ENCODE data around the gene PFDN4. TPM values are rescaled to one million over a fixed set of nuclear protein-coding genes. Genes with fewer than 3 reads are reported as not detected.

Gene PFDN4
- total RNA-seq, 1 donor from 2014 or later = 15.3 TPM

DNA sequence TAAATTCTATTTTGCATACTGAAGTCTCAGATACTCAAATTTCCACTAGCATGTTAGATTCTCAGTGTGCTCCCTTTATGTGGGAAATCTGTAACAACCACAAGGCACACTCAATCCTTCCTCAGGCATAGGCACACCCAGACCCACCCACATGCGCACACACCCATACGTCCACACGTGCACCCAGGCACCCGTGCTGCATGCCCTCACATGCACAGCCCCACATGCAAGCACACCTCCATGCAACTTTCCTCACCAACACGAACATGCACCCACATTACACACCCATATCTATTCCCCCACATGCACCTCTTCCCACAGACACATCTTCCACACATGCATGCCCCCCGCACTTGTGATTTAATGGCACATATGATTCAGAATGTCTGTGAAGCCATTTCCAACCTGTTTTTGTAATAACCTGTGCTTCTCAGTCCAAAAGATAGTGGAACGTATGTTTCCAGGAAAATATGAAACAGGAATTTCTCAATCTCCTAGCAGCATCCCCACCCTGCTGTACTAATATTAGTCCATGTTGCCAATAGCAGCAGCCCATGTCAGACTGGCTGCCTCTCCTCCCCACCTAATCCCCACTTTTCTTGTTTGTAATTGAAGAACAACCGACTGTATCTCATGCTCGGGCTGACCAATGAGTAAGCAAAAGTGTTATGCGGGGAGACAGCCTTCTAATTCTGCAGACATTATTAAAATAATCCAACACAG is 22.8 kb upstream of the PFDN4 start:
- Histone ChIP-seq H3K4me1 (no peaks in the 10 kb centered on the region), H3K36me3 (no peaks in the 10 kb centered on the region), H3K9me3 (no peaks in the 10 kb centered on the region), H3K27ac (no peak overlapping the region), H3K4me3 (no peak overlapping the region), H3K27me3 (ENCODE audit: low read depth) (peaks cover 5% of the 10 kb centered on the region)
- intact Hi-C loops (cut with DNase I) = no loop called here
- TF ChIP-seq, protein P1, sequence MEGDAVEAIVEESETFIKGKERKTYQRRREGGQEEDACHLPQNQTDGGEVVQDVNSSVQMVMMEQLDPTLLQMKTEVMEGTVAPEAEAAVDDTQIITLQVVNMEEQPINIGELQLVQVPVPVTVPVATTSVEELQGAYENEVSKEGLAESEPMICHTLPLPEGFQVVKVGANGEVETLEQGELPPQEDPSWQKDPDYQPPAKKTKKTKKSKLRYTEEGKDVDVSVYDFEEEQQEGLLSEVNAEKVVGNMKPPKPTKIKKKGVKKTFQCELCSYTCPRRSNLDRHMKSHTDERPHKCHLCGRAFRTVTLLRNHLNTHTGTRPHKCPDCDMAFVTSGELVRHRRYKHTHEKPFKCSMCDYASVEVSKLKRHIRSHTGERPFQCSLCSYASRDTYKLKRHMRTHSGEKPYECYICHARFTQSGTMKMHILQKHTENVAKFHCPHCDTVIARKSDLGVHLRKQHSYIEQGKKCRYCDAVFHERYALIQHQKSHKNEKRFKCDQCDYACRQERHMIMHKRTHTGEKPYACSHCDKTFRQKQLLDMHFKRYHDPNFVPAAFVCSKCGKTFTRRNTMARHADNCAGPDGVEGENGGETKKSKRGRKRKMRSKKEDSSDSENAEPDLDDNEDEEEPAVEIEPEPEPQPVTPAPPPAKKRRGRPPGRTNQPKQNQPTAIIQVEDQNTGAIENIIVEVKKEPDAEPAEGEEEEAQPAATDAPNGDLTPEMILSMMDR (IDR thresholded peaks at IDR 0.05) = no peak
- DNase-seq (no peak), ATAC-seq (no peak)

DNA sequence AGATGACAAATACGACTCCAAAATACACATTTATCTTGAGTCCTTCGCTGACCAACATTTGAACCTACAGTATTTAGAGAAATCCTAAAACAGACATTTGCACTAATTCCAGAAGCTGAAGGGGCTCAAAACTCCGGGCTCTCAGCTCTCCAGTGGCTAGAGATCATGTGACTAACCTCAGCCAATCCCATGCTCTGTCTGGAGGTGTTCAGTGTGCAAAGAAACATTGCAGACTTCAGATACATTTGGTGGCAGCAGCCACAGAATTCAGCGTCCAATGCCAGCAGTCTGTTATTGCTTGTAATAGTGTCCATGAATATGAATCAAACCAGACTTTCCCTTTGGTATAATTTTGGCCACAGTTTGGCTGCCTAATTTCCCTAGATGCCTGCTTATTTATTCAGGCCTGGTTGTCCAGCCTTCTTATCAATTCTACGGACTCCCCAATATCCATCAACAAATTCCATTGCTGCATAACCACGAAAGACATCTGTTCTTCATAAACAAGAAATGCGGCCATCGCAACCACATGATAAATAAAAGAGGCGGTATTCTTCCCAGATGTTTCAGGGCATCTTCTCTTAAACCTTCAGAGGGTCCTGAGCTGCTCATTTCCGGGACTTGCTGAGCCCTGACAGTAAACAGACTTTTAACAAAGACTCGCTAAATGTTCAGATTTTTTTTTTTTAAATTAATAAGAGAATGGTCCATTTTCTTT is 19.6 kb upstream of the PFDN4 start:
- no peak for ATAC-seq
- no peak overlapping the region for H3K4me3 ChIP-seq
- H3K27ac ChIP-seq = no peak overlapping the region
- TF ChIP-seq, protein P1 (IDR thresholded peaks at IDR 0.05) = no peak
- H3K4me1 ChIP-seq = no peaks in the 10 kb centered on the region
- H3K36me3 ChIP-seq = no peaks in the 10 kb centered on the region
- H3K27me3 ChIP-seq (ENCODE audit: low read depth) = peaks cover 5% of the 10 kb centered on the region
- intact Hi-C loops (cut with DNase I) = no loop called here
- DNase-seq = no peak
- no peaks in the 10 kb centered on the region for H3K9me3 ChIP-seq

DNA sequence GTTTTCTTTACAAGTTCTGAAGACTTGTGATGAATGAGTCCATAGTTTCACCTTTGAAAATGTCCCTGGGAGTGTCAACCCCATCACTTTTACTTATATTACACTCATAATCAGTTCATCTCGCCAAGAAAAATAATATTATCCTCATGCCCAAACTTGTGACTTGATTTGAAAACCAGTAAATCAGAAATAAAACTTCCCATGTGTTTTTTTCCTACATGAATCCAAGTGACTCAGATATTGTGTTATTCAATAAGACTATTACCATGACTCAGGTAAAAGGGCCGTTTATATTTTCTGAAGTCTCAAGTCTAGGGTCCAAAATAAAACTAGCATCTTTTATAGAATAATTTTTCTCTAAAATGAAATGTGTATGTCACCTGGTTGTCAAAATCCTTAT is 18.3 kb upstream of the PFDN4 start:
- Histone ChIP-seq H3K4me3 (no peak overlapping the region), H3K36me3 (no peaks in the 10 kb centered on the region), H3K9me3 (no peaks in the 10 kb centered on the region), H3K27ac (no peak overlapping the region), H3K4me1 (no peaks in the 10 kb centered on the region), H3K27me3 (ENCODE audit: low read depth) (peaks cover 3% of the 10 kb centered on the region)
- TF ChIP-seq, protein P1 (IDR thresholded peaks at IDR 0.05) = no peak
- ATAC-seq (no peak), DNase-seq (no peak)
- intact Hi-C loops (cut with DNase I) = no loop called here

DNA sequence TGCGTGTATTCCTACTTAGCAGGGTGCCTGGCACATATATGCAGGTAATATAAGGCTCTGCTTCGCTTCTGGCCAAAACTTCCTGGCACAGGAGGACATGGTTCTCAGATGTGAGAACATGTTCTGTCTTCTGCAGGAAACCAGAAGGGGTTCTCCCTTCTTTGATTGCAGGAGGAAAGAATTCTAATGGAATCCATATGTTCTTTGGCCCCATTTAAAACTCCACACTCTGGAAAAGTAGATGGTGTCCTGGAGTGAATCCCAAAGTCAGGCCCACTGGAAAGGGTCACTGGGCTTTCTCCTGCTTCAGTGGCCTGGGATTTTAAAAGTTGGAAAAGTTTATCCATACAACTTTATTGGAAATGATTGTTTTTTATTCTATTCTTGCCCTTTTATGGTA is 17.7 kb upstream of the PFDN4 start:
- no peak overlapping the region for H3K4me3 ChIP-seq
- no peaks in the 10 kb centered on the region for H3K4me1 ChIP-seq
- TF ChIP-seq, protein P1 (IDR thresholded peaks at IDR 0.05) = no peak
- intact Hi-C loops (cut with DNase I) = no loop called here
- H3K27ac ChIP-seq = no peak overlapping the region
- no peaks in the 10 kb centered on the region for H3K27me3 ChIP-seq (ENCODE audit: low read depth)
- ATAC-seq (no peak), DNase-seq (no peak)
- no peaks in the 10 kb centered on the region for H3K36me3 ChIP-seq
- no peaks in the 10 kb centered on the region for H3K9me3 ChIP-seq

- TF ChIP-seq, protein P1 (IDR thresholded peaks at IDR 0.05) = no peak
- Histone ChIP-seq H3K27me3 (ENCODE audit: low read depth) (no peaks in the 10 kb centered on the region), H3K27ac (no peak overlapping the region), H3K4me1 (no peaks in the 10 kb centered on the region), H3K4me3 (no peak overlapping the region), H3K36me3 (no peaks in the 10 kb centered on the region), H3K9me3 (no peaks in the 10 kb centered on the region)
- ATAC-seq (no peak), DNase-seq (no peak)
- intact Hi-C loops (cut with DNase I) = no loop called here
Observed at GRCh38 chr20:54193817-54194216, 14.1 kb upstream of the PFDN4 start.

Measured in lower lobe of right lung (tissue), 2 donors.